Tongue (tissue), 2 donors: ENCODE results near the gene TRIO. TPM values are rescaled to one million over a fixed set of nuclear protein-coding genes. Genes with fewer than 3 reads are reported as not detected.
"Not testable (repeated sequence)": the region's sequence is repeated elsewhere in the genome, so short reads cannot be mapped to it uniquely, and the experiment has no call there.

Experiments
- DNase-seq: peaks from one replicate; pipeline ENCODE4 v3.0.0-alpha.2; 2015
- total RNA-seq: library from RNA; depleted of rRNA; stranded (reverse); fragments of >200 nt; gene quantifications from one replicate; pipeline ENCODE4 v1.2.3, GENCODE V29; 2014

Gene TRIO
- total RNA-seq, 1 donor from 2014 or later, result 188 TPM

DNA sequence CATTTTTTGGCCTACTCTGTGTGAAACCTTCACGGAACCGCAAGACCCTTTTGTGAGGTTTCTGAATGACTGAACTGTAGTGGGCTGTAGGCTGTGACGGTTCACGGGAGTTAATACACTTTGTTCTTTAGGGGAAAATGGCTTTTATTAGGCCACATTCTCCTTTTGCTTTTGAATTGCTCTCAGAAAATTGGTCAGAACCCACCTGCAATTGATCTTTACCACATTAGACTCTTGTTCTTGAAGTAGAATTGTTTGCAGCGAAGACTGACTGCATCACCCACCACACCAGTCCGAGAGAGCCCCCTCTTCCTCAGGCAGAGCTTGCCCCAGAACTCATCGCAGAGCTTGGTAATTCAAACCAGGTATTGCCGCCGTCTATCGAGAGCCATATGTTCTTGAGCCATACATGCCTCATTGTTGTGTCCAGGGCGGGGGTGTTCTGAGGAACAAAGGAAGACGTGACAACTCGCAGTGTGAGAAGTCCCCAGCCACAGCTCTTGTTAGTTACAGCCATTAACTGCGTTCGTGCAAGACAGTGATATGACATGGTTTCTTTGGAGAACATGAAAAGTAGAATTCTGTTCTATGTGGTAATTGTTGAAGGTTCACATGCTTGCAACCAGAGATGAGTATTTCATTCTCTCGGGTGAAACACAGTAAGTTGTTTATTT is 272.0 kb downstream of the TRIO start:
- peak; percentile 81 for DNase-seq

DNA sequence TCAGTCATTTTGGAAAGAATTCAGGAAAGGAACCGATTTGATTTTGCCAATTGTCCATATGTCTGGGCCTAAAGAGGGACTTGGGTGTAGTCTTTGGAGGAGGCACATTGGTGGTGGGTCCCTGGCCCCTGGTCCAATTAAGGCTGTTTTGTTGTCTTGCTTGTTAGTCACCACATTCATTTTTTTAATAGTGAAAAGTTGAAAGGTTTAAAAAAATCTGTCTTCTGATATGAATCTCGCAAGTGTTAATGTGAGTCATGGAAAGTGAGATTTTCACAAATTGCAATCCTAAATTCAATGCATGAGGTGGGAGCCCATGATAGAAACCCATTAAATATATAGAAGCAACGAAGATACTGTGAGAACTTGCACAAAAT is 272.5 kb downstream of the TRIO start:
- DNase-seq, result no peak

DNA sequence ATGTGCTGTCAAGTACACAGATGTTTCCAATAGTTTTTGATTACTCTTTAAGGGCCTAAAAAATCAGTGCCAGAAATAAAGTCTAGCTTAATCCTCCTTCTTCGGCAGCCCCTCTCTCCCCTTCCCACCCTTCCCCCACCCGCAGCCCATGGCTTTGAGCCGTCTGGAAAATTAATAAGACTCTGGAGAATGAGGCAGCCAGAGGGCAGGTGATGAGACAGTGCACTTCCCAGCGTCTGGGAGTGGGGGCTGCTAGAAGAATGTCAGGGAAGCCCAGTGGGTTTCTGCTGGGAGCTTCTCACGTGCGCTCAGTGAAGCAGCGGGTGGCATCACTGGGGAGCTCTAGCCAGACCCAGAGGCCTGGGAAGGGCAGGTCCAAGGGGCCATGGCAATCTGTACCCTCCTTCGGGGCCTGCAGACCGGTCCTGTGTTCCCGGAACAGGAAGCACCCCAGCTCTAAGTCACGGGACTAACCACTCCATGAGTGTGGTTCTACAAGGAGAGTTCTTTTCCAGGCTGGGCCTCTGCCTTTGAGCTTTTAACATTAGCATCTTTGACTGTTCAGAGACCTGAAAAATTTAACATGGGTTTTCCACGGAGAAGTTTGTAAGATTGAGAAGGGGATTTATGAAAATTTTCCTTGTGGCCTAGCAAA is 273.6 kb downstream of the TRIO start:
- DNase-seq, result peak; percentile 90

DNA sequence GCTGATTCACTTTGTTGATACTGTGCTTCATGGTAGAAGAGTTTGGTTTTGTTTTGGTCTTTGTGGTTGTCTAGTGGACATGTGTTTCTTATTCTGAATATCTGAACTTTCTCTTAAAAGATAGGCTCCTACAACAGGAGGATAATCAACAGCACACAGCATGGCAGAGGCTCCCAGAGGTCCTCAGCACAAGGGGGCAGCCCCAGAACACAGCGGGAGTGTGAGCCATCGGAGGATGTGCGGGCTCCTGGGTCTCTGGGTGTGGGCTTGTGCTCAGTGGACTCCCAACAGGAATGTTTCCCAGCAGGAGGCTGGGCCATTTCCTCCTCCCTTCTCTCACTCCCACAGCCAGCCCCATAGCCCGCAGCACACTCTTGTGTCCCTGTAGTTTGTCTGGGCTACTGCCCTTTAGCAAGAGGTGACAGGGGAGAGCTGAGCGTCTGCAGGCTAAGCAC is 274.2 kb downstream of the TRIO start:
- DNase-seq, result no peak

- peak; percentile 53 for DNase-seq
Observed at GRCh38 chr5:14417792-14418765, 274.9 kb downstream of the TRIO start.

DNA sequence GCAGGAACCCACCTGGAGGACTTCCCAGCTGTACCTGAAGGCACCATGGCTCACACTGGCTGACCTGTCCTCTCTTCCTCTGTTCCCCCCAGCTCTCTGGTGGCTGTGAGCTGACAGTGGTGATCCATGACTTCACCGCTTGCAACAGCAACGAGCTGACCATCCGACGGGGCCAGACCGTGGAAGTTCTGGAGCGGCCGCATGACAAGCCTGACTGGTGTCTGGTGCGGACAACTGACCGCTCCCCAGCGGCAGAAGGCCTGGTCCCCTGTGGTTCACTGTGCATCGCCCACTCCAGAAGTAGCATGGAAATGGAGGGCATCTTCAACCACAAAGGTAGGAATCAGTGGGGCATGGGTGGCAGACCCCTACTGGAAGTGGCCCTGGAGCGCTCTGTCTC is 276.5 kb downstream of the TRIO start:
- DNase-seq, result no peak

- peak; percentile 67 for DNase-seq
Observed at GRCh38 chr5:14420101-14420811, 277.1 kb downstream of the TRIO start.

DNA sequence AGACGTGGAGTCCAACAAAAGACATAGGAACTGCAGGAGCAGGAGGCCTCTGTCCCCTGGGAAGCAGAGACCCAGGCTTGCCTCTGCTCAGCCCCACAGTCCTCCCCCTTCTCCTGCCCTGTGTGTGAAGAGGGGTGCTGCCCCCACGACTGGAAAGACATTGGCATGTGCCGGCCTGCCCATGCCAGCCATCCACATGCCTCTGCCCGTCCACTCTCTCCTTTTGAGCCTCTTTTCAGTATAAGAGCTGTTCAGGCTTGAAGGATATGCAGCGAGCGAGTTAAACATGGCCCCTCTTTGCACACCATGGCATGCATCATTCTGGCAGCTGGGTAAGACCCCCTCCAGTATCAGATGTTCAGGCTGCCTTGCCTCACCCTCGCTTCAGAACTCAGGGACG is 278.7 kb downstream of the TRIO start:
- peak; percentile 43 for DNase-seq

DNA sequence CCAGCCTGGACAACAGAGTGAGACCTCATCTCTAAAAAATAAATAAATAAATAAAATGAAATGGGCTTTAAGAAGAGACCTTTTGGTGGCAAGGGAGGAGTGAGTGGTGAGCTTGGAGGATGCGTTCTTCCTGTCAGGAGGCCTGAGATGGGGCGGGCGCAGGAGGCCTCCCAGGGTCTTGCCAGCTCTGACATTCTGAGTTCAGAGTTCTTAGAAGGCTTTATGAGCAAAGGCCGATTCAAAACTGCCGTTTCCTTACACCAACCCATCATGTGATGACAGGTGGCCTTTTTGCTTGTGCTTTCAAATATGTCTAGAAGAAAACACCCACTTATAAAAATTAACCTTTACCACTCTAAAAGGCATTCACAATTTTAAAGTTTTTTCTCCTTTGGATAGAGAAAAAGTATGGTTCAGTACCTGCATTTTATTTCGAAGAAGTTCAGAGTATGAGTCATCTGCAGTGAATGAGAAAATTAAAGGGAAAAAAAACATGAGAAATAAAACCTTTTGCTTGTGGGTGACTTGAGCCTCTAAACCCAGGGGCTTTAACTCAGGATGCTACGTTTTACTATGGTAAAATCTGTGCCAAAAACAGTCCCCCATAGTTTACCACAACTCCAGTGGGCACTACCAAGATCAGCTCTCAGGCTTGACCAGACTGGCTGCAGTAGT is 281.0 kb downstream of the TRIO start:
- DNase-seq, result no peak

DNA sequence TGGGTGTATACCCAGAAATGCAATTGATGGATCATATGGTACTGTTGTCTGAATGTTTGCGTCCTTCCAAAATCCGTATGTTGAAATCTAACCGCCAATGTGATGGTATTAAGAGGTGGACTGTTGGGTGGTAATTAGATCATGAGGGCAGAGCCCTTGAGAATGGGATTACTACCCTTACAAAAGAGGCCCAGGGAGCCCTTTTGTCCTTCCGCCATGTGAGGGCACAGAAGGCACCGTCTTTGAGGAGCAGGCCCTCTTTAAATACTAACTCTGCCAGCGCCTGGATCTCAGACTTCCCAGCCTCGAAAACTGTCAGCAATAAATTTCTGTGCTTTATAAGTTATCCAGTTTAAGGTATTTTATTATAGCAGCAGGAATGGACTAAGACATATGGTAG is 282.4 kb downstream of the TRIO start:
- DNase-seq, result no peak

- no peak for DNase-seq
Observed at GRCh38 chr5:14426521-14426920, 283.4 kb downstream of the TRIO start.

GRCh38 chr5:14428302-14429081 is 285.4 kb downstream of the TRIO start:
- peak; percentile 62 for DNase-seq

GRCh38 chr5:14429101-14430050 is 286.2 kb downstream of the TRIO start:
- no peak for DNase-seq

- DNase-seq, result peak; percentile 35
Observed at GRCh38 chr5:14431534-14431933, 288.4 kb downstream of the TRIO start.

GRCh38 chr5:14432931-14433589 is 289.9 kb downstream of the TRIO start:
- DNase-seq, result peak; percentile 60

- DNase-seq, result no peak
Observed at GRCh38 chr5:14435481-14435880, 292.3 kb downstream of the TRIO start.

DNA sequence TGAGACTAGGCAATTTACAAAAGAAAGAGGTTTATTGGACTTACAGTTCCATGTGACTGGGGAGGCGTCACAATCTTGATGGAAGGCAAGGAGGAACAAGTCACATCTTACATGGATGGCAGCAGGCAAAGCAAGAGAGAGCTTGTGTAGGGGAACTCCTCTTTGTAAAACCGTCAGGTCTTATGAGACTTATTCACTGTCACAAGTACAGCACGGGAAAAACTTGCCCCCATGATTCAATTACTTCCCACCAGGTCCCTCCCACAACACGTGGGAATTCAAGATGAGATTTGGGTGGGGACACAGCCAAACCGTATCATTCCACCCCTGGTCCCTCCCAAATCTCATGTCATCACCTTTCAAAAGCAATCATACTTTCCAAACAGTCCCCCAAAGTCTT is 293.0 kb downstream of the TRIO start:
- not testable (repeated sequence) for DNase-seq

- no peak for DNase-seq
Observed at GRCh38 chr5:14436801-14437542, 293.8 kb downstream of the TRIO start.
